NCI-H1930 (cell line): Measurements from ENCODE around the gene CIDEC.

Source experiments
- DNase-seq, 2 experiments: peaks; one replicate each; lab custom pipeline; 2025; lab: John Stamatoyannopoulos, UW

CIDEC gene, protein sequence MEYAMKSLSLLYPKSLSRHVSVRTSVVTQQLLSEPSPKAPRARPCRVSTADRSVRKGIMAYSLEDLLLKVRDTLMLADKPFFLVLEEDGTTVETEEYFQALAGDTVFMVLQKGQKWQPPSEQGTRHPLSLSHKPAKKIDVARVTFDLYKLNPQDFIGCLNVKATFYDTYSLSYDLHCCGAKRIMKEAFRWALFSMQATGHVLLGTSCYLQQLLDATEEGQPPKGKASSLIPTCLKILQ

DNA sequence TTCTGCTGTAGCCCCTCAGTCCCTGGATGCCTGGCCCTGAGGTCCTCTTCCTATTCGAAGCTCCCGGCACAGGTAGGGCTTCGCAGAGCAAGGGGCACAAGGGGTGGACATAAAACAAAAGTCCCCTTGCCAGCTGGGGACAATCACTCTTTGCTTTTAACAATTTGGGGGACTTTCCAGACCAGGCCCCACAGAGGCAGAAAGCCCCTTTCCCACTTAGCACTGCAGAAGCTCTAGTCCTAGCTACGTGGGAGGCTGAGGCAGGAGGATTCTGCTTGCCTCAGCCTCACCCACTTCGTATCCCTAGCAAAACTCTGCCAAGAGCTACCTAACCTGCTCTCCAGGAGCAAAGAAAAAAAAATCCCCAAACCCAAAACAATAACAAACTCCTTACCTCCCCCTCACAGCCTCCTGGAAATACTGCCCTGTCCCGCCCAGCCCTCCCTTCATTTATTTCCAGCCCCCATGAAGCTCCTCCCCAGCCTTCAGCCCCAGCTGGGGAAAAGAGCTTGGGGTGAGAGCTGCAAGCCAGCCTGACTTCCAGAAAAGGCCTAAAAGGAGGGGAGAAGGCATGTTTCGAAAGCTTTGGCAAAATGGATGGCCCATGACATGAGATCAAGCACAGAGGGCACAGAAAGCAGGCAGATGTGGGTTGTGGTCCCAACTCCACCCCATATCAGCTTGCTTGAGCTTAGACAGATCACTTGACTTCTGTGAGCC is at the start of gene CIDEC:
CIDEC (minus strand) TSS at position 424 of the 720 bp plus-strand sequence. CDS start 1,767 bp downstream, outside the sequence.
- DNase-seq: no peak

DNA sequence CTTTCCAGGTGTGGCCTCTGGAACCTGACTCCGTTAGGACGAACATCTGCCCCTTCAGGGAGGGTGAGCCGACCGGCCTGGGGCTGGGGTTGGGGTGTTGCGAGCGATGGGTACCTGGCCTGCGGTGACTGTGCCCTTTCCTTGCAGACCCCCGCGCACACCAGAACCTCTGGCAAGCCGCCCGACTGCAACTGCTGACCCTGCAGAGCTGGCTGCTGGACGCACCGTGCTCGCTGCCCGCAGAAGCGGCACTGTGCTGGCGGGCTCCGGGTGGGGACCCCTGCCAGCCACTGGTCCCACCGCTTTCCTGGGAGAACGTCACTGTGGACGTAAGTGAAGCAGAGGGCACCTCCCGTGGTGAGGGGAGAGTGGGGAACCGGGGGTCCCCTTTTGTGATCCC is 48.1 kb upstream of the CIDEC start:
- no peak for DNase-seq

- DNase-seq: no peak
Observed at GRCh38 chr3:9918261-9919038, 38.4 kb upstream of the CIDEC start.

DNA sequence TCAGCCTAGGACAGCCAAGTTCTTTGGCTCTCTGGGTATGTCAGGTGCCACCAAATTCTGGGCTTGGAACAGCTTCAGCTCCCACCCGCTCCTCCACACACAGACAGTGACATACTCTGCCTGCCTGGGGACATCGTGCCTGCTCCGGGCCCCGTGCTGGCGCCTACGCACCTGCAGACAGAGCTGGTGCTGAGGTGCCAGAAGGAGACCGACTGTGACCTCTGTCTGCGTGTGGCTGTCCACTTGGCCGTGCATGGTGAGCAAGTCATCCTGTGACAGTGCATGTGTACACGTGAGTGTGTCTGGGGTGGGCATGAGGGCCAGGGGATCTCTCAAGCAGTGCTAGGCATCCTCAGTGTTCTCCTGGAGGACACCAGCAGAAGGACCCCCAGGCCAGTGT is 37.8 kb upstream of the CIDEC start:
- DNase-seq: no peak

DNA sequence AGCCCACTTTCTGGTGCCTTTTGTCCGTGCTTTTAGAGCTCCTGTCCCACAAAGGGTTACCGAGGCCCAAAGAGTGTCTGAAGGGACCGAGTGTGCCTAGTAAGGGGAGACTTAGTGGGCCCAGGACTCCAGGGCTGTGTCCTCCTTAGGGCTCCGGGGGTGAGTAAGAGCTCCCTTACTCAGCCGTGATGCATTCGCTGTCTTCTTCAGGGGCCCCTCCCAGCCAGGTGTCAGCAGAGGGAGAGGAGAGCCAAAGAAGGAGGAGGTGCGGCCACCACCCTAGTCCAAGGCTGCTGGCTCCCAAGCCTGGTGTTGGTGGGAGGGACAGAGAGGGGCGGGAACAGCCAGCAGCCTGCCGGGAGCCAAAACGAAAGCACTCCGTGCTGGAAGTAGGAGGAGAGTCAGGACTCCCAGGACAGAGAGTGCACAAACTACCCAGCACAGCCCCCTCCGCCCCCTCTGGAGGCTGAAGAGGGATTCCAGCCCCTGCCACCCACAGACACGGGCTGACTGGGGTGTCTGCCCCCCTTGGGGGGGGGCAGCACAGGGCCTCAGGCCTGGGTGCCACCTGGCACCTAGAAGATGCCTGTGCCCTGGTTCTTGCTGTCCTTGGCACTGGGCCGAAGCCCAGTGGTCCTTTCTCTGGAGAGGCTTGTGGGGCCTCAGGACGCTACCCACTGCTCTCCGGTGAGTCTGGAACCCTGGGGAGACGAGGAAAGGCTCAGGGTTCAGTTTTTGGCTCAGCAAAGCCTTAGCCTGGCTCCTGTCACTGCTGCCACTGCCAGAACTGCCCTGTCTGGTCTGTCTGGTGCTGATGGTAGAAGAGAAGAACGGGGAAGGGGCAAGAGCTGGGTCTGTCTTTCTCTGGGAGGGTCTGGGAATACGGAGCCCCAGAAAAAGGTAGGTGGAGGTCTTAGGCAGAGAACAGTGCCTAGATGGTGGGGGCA is 37.0 kb upstream of the CIDEC start, which contains the start of gene IL17RC:
IL17RC (plus strand) TSS at position 365 of the 947 bp plus-strand sequence; CDS start at position 583, 218 bp downstream.
- no peak for DNase-seq

- DNase-seq: no peak
Observed at GRCh38 chr3:9916346-9916733, 36.3 kb upstream of the CIDEC start.

DNA sequence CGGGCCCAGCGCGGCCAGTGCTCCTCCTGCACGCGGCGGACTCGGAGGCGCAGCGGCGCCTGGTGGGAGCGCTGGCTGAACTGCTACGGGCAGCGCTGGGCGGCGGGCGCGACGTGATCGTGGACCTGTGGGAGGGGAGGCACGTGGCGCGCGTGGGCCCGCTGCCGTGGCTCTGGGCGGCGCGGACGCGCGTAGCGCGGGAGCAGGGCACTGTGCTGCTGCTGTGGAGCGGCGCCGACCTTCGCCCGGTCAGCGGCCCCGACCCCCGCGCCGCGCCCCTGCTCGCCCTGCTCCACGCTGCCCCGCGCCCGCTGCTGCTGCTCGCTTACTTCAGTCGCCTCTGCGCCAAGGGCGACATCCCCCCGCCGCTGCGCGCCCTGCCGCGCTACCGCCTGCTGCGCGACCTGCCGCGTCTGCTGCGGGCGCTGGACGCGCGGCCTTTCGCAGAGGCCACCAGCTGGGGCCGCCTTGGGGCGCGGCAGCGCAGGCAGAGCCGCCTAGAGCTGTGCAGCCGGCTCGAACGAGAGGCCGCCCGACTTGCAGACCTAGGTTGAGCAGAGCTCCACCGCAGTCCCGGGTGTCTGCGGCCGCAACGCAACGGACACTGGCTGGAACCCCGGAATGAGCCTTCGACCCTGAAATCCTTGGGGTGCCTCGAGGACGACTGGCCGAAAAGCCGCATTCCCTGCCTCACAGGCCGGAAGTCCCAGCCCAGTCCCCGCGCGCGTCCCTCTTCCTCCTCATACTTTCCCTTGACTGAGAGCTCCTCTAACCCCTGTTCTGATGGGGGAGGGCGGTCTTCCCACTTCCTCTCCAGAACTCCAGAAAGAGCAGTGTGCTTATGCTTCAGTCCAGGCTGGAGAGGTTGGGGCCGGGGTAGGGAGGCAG is 35.4 kb upstream of the CIDEC start:
- no peak for DNase-seq

DNA sequence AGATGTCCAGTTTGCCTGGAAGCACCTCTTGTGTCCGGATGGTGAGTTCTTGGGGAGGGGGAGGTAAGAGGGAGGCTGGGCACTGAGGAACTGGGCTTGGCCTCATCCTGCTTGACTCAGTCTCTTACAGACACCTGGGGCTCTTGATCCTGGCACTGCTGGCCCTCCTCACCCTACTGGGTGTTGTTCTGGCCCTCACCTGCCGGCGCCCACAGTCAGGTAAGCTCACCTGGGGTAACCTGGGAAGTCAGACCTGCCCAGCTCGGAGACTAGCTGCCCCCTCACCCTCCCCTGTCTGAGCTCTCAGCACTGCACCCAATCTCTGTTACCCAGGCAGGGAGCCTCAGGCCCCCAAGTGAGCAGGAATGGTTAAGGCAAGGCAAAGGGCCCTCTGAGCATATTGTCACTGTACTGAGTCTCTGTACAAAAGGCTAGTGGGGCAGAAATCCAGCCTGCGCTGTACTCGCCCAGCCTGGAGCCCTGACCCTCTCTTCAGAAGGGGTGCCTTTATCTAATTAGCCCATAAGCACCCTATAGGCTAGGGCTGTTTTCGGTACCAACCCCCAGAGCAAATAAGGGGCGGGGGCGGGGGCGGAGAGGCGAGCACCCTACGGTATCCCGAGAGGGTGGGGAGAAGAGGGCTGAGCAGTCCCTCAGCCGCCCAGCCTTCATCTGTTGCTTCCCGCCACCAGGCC is 34.7 kb upstream of the CIDEC start:
- DNase-seq: no peak

DNA sequence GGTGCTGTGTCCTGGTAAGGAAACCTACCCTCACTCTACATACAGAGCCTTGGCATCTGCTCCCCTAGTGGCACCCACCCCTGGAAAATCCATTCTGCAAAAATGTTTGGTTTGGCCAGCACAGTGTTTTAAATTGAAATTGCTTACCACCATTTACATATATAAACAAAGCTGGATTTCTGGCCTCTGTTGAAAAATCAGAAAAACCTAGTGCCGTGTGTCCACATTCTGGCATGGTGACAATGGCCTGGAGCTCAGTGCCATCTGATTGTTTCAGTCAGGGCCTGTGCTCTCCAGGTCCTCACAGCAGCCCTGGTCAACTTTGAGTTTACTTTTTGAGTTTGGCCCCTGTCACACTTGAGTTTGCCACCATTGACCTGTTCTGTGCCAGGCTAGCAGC is 34.0 kb upstream of the CIDEC start:
- no peak for DNase-seq

DNA sequence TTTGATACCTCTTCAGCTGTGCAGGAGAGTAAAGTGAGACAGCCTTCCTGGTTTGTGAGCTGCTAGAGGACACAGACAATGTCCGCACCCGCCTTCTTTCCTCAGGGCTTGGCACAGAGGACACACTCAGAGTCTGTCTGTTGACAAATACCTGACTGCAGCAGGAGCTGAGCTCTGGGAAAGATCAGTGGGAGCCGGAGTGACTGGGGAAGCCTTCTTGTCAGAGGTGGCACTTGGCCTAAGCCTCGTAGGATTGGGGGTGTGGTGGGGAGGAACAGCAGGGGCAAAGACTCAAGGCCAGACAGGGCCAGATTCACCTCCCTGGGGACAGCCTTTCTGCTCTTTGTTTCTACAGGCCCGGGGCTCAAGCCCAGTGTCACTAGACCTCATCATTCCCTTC is 33.5 kb upstream of the CIDEC start:
- DNase-seq: no peak

GRCh38 chr3:9912294-9912935 is 32.4 kb upstream of the CIDEC start:
- no peak for DNase-seq

GRCh38 chr3:9911863-9912262 is 31.8 kb upstream of the CIDEC start:
- DNase-seq: no peak

DNA sequence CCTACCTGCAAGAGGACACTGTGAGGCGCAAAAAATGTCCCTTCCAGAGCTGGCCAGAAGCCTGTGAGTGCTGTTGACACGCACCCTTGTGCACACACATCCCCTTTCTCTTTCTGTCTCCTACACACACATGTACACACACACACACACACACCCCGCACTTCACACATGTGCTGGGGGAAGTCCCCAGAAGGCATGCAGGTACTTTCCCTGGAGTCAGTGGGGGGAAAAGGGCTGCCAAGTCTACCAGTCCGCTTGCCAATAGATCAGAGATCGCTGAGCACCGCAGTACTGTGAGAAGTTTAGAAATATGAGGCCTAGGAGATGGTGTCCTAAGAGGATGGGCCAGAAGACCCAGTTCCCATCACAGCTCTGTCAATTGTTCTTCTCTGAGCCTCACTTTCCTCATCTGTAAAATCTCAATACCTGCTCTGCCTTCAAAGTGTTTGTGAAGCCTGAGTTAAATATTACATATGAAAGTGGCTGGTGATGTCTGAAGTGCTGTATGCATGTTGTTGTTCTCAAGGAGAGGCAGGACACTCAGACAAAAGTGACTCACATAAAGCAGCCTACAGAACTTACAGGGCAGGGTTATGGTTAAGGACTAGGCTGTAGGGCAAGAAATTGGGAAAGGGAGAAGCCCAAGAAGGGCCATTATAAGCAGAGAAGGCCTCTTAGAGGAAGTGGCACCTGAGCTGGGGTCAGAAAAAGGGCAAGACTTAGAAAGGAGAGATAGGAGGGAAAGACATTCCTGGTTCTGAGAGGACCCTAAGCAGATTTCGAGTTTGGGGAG is 29.4 kb upstream of the CIDEC start:
- no peak for DNase-seq

DNA sequence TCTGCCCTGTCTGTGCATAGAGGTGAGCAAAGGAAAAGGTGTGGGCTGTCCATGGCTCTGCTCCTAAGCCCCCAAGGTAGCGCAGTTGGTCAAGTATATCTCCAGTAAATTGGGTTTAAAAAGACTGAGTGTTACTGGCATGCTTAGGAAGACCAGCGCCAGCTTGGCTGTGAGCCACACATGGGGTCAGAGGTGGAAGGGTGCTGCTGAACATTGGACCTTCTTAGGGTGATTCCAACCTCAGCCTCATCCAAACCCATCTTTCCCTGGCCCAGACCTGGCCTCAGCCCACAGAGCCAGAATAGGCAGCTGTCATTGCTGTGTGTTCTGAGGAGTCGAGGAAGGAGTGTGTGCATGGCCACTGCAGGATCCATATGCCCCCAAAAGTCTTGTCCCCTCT is 28.2 kb upstream of the CIDEC start:
- no peak for DNase-seq

- DNase-seq: no peak
Observed at GRCh38 chr3:9906480-9906879, 26.4 kb upstream of the CIDEC start.

DNA sequence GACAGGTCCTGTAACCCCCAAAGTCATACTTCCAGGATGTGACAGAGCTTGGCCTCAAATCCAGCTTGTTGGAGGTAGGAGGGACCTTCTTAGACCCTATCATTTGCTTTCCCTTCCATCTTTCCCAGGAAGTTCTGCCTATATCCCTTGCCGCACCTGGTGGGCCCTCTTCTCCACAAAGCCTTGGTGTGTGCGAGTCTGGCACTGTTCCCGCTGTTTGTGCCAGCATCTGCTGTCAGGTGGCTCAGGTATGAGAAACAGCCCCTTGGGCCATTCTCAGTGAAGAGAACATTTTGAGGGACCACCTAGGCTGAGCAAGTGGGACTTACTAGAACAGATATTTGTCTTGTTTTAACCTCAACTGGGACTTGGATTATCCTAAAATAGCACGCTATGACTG is 23.9 kb upstream of the CIDEC start:
- no peak for DNase-seq

DNA sequence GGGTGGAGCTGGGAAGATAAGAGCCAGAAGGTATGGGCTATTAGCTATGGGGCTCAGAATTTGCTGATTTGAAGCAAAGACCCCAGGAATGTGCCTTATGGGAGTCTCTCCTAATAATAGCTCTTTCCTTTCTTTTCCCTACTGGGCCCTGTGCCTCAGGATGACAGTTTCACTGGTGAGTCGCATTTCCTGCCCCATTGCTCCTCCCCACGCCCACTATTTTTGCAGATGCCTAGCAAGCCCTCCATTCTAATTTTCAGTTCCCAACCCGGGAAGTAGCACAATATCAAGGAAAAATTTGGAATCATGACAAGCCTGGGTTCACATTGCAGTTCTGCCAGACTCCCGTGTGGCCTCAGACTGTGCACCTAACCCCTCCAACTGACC is 23.2 kb upstream of the CIDEC start:
- no peak for DNase-seq

GRCh38 chr3:9902372-9903237 is 22.6 kb upstream of the CIDEC start, which contains the start of gene IL17RE:
Gene IL17RE (plus strand): TSS chr3:9902848. CDS start chr3:9902933, 85 bp downstream.
- DNase-seq: no peak
